Kidney epithelial cell (primary cell): Measurements from ENCODE around the gene ARL6IP5. TPM values are rescaled to one million over a fixed set of nuclear protein-coding genes. Genes with fewer than 3 reads are reported as not detected.

Source experiments
- DNase-seq: peaks from one replicate; pipeline ENCODE4 v3.0.0-alpha.2; 2010; ENCODE audit warnings: low read depth
- H3K27me3 ChIP-seq: 2 replicates; pipeline ENCODE4 v1.6.0; 2011; ENCODE audit warnings: low read length; ENCODE audit not compliant: control insufficient read depth, insufficient read depth
- H3K36me3 ChIP-seq: 2 replicates; pipeline ENCODE4 v1.5.1; 2011; ENCODE audit warnings: low read length; ENCODE audit not compliant: control insufficient read depth, insufficient read depth
- H3K4me3 ChIP-seq: 2 replicates; pipeline ENCODE4 v1.5.1; 2011; ENCODE audit warnings: low read depth, mild to moderate bottlenecking, control low read depth, low read length
- total RNA-seq: library from RNA; depleted of rRNA; stranded (reverse); fragments of >200 nt; gene quantifications from 2 replicates; pipeline ENCODE4 v1.2.3, GENCODE V29; 2015
- TF ChIP-seq, protein P1 (sequence below): IDR thresholded peaks from 2 replicates; pipeline ENCODE4 v1.5.1; 2011; ENCODE audit warnings: mild to moderate bottlenecking, moderate library complexity, low read length, control low read depth, inconsistent platforms; ENCODE audit not compliant: insufficient read depth, poor library complexity, severe bottlenecking

The ARL6IP5 gene
- total RNA-seq, 1 donor from 2014 or later, result 86.6 TPM

- no peak overlapping the region for H3K4me3 ChIP-seq
- TF ChIP-seq, protein P1, sequence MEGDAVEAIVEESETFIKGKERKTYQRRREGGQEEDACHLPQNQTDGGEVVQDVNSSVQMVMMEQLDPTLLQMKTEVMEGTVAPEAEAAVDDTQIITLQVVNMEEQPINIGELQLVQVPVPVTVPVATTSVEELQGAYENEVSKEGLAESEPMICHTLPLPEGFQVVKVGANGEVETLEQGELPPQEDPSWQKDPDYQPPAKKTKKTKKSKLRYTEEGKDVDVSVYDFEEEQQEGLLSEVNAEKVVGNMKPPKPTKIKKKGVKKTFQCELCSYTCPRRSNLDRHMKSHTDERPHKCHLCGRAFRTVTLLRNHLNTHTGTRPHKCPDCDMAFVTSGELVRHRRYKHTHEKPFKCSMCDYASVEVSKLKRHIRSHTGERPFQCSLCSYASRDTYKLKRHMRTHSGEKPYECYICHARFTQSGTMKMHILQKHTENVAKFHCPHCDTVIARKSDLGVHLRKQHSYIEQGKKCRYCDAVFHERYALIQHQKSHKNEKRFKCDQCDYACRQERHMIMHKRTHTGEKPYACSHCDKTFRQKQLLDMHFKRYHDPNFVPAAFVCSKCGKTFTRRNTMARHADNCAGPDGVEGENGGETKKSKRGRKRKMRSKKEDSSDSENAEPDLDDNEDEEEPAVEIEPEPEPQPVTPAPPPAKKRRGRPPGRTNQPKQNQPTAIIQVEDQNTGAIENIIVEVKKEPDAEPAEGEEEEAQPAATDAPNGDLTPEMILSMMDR, result no peak
- H3K36me3 ChIP-seq, result peaks cover 2% of the 10 kb centered on the region
- DNase-seq, result no peak
- H3K27me3 ChIP-seq, result no peaks in the 10 kb centered on the region
These were observed 26.4 kb upstream of the ARL6IP5 start for GRCh38 chr3:69058180-69058946.

DNA sequence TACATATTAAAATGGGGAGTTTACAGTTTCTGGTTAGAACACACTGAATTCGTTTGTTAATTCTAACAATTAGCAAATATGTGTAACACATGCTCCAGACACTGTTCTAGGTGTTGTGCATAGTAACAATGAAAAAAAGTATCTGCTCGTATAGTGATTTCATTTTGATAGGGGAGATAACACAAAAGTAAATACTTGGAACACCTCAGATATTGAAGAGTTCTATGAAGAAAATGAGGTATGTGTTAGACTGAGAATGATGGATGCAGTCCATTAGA lies 25.9 kb upstream of the ARL6IP5 start:
- H3K27me3 ChIP-seq, result no peaks in the 10 kb centered on the region
- H3K36me3 ChIP-seq, result peaks cover 2% of the 10 kb centered on the region
- no peak for DNase-seq
- TF ChIP-seq, protein P1, result no peak
- no peak overlapping the region for H3K4me3 ChIP-seq

DNA sequence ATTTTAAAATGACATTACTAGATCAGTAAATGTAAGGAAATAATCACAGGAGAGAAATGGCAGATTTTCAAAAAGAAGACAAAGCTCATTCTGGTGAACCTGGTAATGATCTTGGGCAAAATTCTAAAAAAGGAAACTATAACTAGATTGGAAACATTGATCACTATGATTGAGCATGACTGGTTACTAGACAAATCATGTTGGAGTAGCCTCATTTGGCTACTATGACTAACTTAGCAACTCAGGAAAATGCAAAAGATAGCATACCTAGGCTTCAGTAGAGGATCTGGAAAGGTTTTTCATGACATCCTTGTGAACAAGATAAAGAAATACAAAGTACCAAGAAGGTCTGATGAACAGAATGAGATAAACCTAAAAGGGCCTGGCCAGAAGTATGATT lies 25.0 kb upstream of the ARL6IP5 start:
- Histone ChIP-seq H3K27me3 (no peaks in the 10 kb centered on the region), H3K4me3 (no peak overlapping the region), H3K36me3 (peaks cover 2% of the 10 kb centered on the region)
- DNase-seq, result no peak
- TF ChIP-seq, protein P1, result no peak

DNA sequence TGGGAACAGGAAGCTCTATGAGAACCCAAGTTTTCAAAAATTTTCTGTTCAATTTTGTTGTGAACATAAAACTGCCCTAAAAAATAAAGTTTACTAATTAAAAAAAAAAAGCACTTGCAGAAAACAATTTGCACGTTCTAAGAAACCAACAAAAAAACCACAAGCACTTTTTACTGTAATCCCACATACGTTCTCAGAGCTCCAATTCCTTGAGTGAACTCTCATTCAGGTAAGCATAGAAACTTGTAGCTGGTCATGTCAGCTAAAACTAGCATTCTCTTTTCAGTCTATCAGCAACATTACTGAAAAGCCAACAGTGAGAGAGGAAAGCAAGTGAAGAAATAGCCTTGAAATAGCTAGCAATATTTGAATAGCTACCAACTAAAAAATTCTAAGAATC lies 21.1 kb upstream of the ARL6IP5 start:
- peaks cover 2% of the 10 kb centered on the region for H3K36me3 ChIP-seq

DNA sequence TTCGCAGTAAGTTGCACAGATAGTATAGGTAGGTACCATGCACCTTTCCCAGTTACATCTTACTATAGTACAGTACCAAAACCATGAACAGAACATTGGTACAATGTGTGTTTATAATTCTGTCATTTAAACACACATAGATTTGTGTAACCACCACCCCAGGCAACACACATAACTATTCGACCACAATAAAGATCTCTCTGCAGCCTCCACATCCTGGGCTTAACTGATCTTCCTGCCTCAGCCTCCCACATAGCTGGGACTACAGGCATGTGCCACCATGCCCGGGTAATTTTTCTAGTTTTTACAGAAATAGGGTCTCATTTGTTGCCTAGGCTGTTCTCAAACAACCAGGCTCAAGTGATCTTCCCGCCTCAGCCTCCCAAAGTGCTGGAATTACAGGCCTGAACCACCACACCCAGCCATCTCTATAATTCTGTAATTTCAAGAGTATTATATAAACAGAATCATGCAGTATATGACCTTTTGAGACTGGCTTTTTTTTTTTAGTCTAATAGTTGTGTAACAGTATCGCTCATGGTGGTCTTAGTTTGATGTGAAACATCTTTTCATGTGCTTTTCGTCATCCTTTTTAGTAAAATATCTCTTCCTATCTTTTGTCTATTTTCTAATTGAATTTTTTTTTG lies 19.3 kb upstream of the ARL6IP5 start:
- Histone ChIP-seq H3K27me3 (no peaks in the 10 kb centered on the region), H3K36me3 (peaks cover 2% of the 10 kb centered on the region), H3K4me3 (no peak overlapping the region)
- DNase-seq, result no peak
- TF ChIP-seq, protein P1, result no peak

More for the DNA sequence above, 21.1 kb upstream of the ARL6IP5 start:
- Histone ChIP-seq H3K27me3 (no peaks in the 10 kb centered on the region), H3K4me3 (no peak overlapping the region)
- no peak for DNase-seq
- TF ChIP-seq, protein P1, result no peak
